Naive thymus-derived CD8-positive, alpha-beta T cell (primary cell): Measurements from ENCODE around the gene CABLES1. TPM values are rescaled to one million over a fixed set of nuclear protein-coding genes. Genes with fewer than 3 reads are reported as not detected.
A peak's percentile ranks its signal among the peaks of the same experiment; 100 is the strongest.
"Not testable (repeated sequence)": the region's sequence is repeated elsewhere in the genome, so short reads cannot be mapped to it uniquely, and the experiment has no call there.

ENCODE experiments used
- ATAC-seq, 2 donors: fragments of 150-1000 bp; cut with Tn5 transposase in 1 of 2; sonication (Bioruptor Pico), chemical (Tn5 transposase) in 1 of 2; 1 replicate in 1 of 2; 2 replicates in 1 of 2; pipeline ENCODE4 v1.10.0; 2021; ENCODE audit warnings: mild to moderate bottlenecking in 2 of 2, moderate library complexity in 2 of 2
- POLR2A ChIA-PET: fragments of 350-600 bp; sonication (Branson Sonifier 250); formaldehyde crosslinking; loops from one replicate; lab custom pipeline; 2021; ENCODE audit warnings: antibody characterized with exemption; lab: Charles Lee
- DNase-seq, 10 donors: peaks; one replicate each; pipeline versions ENCODE4 v3.0.0 to v3.0.0-alpha.2; 2020 to 2022
- H3K27ac Mint-ChIP-seq, 10 donors: one replicate each; pipeline ENCODE4 v1.8.0; 2020 to 2022; ENCODE audit warnings: mild to moderate bottlenecking in 10 of 10, mixed read lengths in 10 of 10, moderate library complexity in 4 of 10, inconsistent platforms in 1 of 10
- H3K27me3 Mint-ChIP-seq, 5 donors: one replicate each; pipeline ENCODE4 v1.8.0; 2021 to 2022; ENCODE audit warnings: mixed read lengths in 5 of 5
- H3K36me3 Mint-ChIP-seq, 3 donors: one replicate each; pipeline ENCODE4 v1.8.0; 2020 to 2022; ENCODE audit warnings: mixed read lengths in 3 of 3, mild to moderate bottlenecking in 2 of 3, inconsistent platforms in 1 of 3
- H3K4me1 Mint-ChIP-seq, 4 donors: one replicate each; pipeline ENCODE4 v1.8.0; 2021 to 2022; ENCODE audit warnings: mixed read lengths in 4 of 4
- H3K4me3 Mint-ChIP-seq, 10 donors: one replicate each; pipeline ENCODE4 v1.8.0; 2020 to 2022; ENCODE audit warnings: mild to moderate bottlenecking in 10 of 10, mixed read lengths in 10 of 10, moderate library complexity in 6 of 10, inconsistent platforms in 1 of 10
- H3K9me3 Mint-ChIP-seq, 9 donors: one replicate each; pipeline ENCODE4 v1.8.0; 2020 to 2022; ENCODE audit warnings: mixed read lengths in 9 of 9, mild to moderate bottlenecking in 3 of 9, inconsistent platforms in 1 of 9, moderate library complexity in 1 of 9
- polyA plus RNA-seq, 3 donors: library from polyadenylated mRNA; unstranded; fragments of 300-500 nt; fragmentation: Illumina TruSeq; gene quantifications; one replicate each; pipeline ENCODE4 v1.2.3, GENCODE V29; 2021
- total RNA-seq, 8 experiments: library from RNA in 2 of 8; stranded (reverse) in 2 of 8; gene quantifications; one replicate each; pipeline ENCODE4 v1.2.3 and lab custom pipeline; 2021 to 2026

CABLES1 gene
- total RNA-seq (under 1 TPM; 0.82 to 0.99 TPM), polyA plus RNA-seq (not detected), total RNA-seq (lab: John Stamatoyannopoulos, UW) (0 to 0.42 (median 0.13) reads per million in 6 experiments)

- Mint-ChIP-seq H3K36me3 (no peaks in the 10 kb centered on the region), H3K4me3 (peak within 1 kb of the TSS; percentile 69 to 89 (median 82)), H3K4me1 (peaks cover 4 to 28% (median 15%) of the 10 kb centered on the region in 4 donors), H3K27me3 (peaks cover 26 to 54% (median 36%) of the 10 kb centered on the region in 5 donors), H3K27ac (no peak within 1 kb of the TSS), H3K9me3 (no peaks in the 10 kb centered on the region)
- ATAC-seq (peak; percentile 29 to 35), DNase-seq (peak in 6 of 10 donors; percentile 7 to 25 (median 17))
- POLR2A ChIA-PET = interaction anchor here (0.7 to 1.0 kb wide), 2 partner anchors 12 to 65 kb away, joined by 3 to 4 read pairs; no protein-coding TSS in a partner anchor
Observed at GRCh38 chr18:23134780-23135549, at the start of gene CABLES1. Gene CABLES1 (plus strand): TSS chr18:23135485. CDS start chr18:23135763, 278 bp downstream.

- POLR2A ChIA-PET = interaction anchor here (0.6 kb wide), 1 partner anchor 20 kb away, joined by 4 read pairs; no protein-coding TSS in a partner anchor
- H3K4me1 Mint-ChIP-seq = peaks cover 4 to 9% (median 6%) of the 10 kb centered on the region in 4 donors
- H3K9me3 Mint-ChIP-seq = no peaks in the 10 kb centered on the region
- no peaks in the 10 kb centered on the region for H3K36me3 Mint-ChIP-seq
- no peak for ATAC-seq
- no peak overlapping the region for H3K27ac Mint-ChIP-seq
- H3K27me3 Mint-ChIP-seq = peaks cover 3 to 19% (median 6%) of the 10 kb centered on the region in 5 donors
- no peak for DNase-seq
- H3K4me3 Mint-ChIP-seq = no peak overlapping the region
Observed at GRCh38 chr18:23087352-23087751, 47.9 kb upstream of the CABLES1 start.

GRCh38 chr18:23088310-23088709 lies 47.0 kb upstream of the CABLES1 start:
- Mint-ChIP-seq H3K36me3 (no peaks in the 10 kb centered on the region), H3K4me3 (no peak overlapping the region), H3K4me1 (peaks cover 3 to 9% (median 6%) of the 10 kb centered on the region in 4 donors), H3K27ac (no peak overlapping the region), H3K27me3 (peaks cover 2 to 19% (median 6%) of the 10 kb centered on the region in 5 donors), H3K9me3 (no peaks in the 10 kb centered on the region)
- DNase-seq (no peak), ATAC-seq (no peak)
- POLR2A ChIA-PET = no interaction called here

- not testable (repeated sequence) for H3K9me3 Mint-ChIP-seq, DNase-seq, H3K4me3 Mint-ChIP-seq, H3K27ac Mint-ChIP-seq, ATAC-seq, H3K36me3 Mint-ChIP-seq, H3K4me1 Mint-ChIP-seq
- peaks cover 0 to 13% (median 4%) of the 10 kb centered on the region in 5 donors for H3K27me3 Mint-ChIP-seq
- POLR2A ChIA-PET = interaction anchor here (0.7 kb wide), 1 partner anchor 349 kb away, joined by 3 read pairs; no protein-coding TSS in a partner anchor
Observed at GRCh38 chr18:23091017-23091993, 44.0 kb upstream of the CABLES1 start.

- Mint-ChIP-seq H3K27me3 (peaks cover 0 to 9% (median 0%) of the 10 kb centered on the region in 5 donors), H3K9me3 (peaks cover 0 to 2% (median 0%) of the 10 kb centered on the region in 9 donors), H3K36me3 (no peaks in the 10 kb centered on the region), H3K27ac (no peak overlapping the region), H3K4me1 (peaks cover 0 to 9% (median 6%) of the 10 kb centered on the region in 4 donors), H3K4me3 (no peak overlapping the region)
- DNase-seq (no peak), ATAC-seq (no peak)
- POLR2A ChIA-PET = no interaction called here
Observed at GRCh38 chr18:23092121-23092520, 43.2 kb upstream of the CABLES1 start.

- H3K9me3 Mint-ChIP-seq, H3K4me1 Mint-ChIP-seq, ATAC-seq, H3K27ac Mint-ChIP-seq, H3K4me3 Mint-ChIP-seq, POLR2A ChIA-PET, DNase-seq, H3K36me3 Mint-ChIP-seq, H3K27me3 Mint-ChIP-seq: not testable (repeated sequence)
Observed at GRCh38 chr18:23093130-23093529, 42.2 kb upstream of the CABLES1 start.

GRCh38 chr18:23093772-23094171 lies 41.5 kb upstream of the CABLES1 start:
- DNase-seq (no peak), ATAC-seq (no peak)
- Mint-ChIP-seq H3K27me3 (peaks cover 0 to 9% (median 0%) of the 10 kb centered on the region in 5 donors), H3K27ac (no peak overlapping the region), H3K9me3 (peaks cover 0 to 2% (median 0%) of the 10 kb centered on the region in 9 donors), H3K4me3 (no peak overlapping the region), H3K36me3 (no peaks in the 10 kb centered on the region), H3K4me1 (peaks cover 0 to 9% (median 6%) of the 10 kb centered on the region in 4 donors)
- POLR2A ChIA-PET = no interaction called here

GRCh38 chr18:23094411-23095190 lies 40.7 kb upstream of the CABLES1 start:
- no peak for DNase-seq
- Mint-ChIP-seq H3K36me3 (no peaks in the 10 kb centered on the region), H3K4me1 (peaks cover 0 to 9% (median 6%) of the 10 kb centered on the region in 4 donors), H3K9me3 (peaks cover 0 to 2% (median 0%) of the 10 kb centered on the region in 9 donors), H3K27me3 (peaks cover 0 to 9% (median 0%) of the 10 kb centered on the region in 5 donors), H3K4me3 (no peak overlapping the region), H3K27ac (peak overlapping the region in 2 of 10 donors; percentile 34 to 62)
- POLR2A ChIA-PET = no interaction called here
- no peak for ATAC-seq

- Mint-ChIP-seq H3K4me3 (no peak overlapping the region), H3K9me3 (peaks cover 0 to 2% (median 0%) of the 10 kb centered on the region in 9 donors), H3K36me3 (no peaks in the 10 kb centered on the region), H3K27me3 (peaks cover 0 to 9% (median 0%) of the 10 kb centered on the region in 5 donors), H3K27ac (no peak overlapping the region), H3K4me1 (peaks cover 0 to 7% (median 6%) of the 10 kb centered on the region in 4 donors)
- POLR2A ChIA-PET = no interaction called here
- no peak for ATAC-seq
- no peak for DNase-seq
Observed at GRCh38 chr18:23095463-23095862, 39.8 kb upstream of the CABLES1 start.

GRCh38 chr18:23097016-23097415 lies 38.3 kb upstream of the CABLES1 start:
- POLR2A ChIA-PET, H3K27ac Mint-ChIP-seq, H3K4me1 Mint-ChIP-seq, H3K4me3 Mint-ChIP-seq, H3K36me3 Mint-ChIP-seq, DNase-seq, H3K27me3 Mint-ChIP-seq, ATAC-seq, H3K9me3 Mint-ChIP-seq: not testable (repeated sequence)

- no peaks in the 10 kb centered on the region for H3K4me1 Mint-ChIP-seq
- POLR2A ChIA-PET = no interaction called here
- H3K4me3 Mint-ChIP-seq = no peak overlapping the region
- H3K27me3 Mint-ChIP-seq = peaks cover 0 to 3% (median 0%) of the 10 kb centered on the region in 5 donors
- ATAC-seq = no peak
- H3K27ac Mint-ChIP-seq = peak overlapping the region in 1 of 10 donors; percentile 60
- no peak for DNase-seq
- peaks cover 0 to 2% (median 0%) of the 10 kb centered on the region in 9 donors for H3K9me3 Mint-ChIP-seq
- no peaks in the 10 kb centered on the region for H3K36me3 Mint-ChIP-seq
Observed at GRCh38 chr18:23099621-23100020, 35.7 kb upstream of the CABLES1 start.
